T-helper 1 cell treated with Interleukin-12 subunit alpha and Interleukin-12 subunit beta and Interleukin-4 antibody, amounts not matched to agents 30 μg/mL and 1 μg/mL, for 36 hours (primary cell): ENCODE results near the gene TNNI3K.
A peak's percentile ranks its signal among the peaks of the same experiment; 100 is the strongest.

Experiments used
- H3K27ac Mint-ChIP-seq: one replicate; pipeline ENCODE4 v1.8.0; 2021; ENCODE audit warnings: mild to moderate bottlenecking, mixed read lengths
- H3K27me3 Mint-ChIP-seq: one replicate; pipeline ENCODE4 v1.8.0; 2021; ENCODE audit warnings: low read depth, mixed read lengths
- H3K36me3 Mint-ChIP-seq: one replicate; pipeline ENCODE4 v1.8.0; 2021; ENCODE audit warnings: low read depth, mixed read lengths
- H3K4me1 Mint-ChIP-seq: one replicate; pipeline ENCODE4 v1.8.0; 2021; ENCODE audit warnings: low read depth, mixed read lengths
- H3K4me3 Mint-ChIP-seq: one replicate; pipeline ENCODE4 v1.8.0; 2021; ENCODE audit warnings: mild to moderate bottlenecking, moderate library complexity, mixed read lengths
- H3K9me3 Mint-ChIP-seq: one replicate; pipeline ENCODE4 v1.8.0; 2021; ENCODE audit warnings: mixed read lengths

The TNNI3K gene

DNA sequence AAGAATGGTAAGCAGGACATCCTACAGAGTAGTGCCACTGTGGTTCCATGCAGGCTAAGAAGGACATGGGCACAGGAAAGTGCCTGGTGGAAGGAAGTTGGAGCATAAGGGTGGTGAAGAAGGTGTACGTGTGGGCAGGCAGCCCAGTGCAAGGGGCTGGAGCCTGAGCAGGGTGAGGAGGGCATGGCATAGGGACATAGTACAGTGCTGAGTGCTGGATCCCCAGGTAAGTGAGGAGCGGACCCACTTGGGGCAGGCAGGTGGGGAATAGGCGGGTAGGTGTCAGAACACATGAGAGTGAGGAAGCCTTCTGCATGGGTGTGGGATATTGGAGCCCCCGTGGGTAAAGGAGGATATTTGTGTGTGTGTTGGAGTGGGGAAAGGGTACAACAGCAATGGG, 292.9 kb downstream of the TNNI3K start:
- no peaks in the 10 kb centered on the region for H3K36me3 Mint-ChIP-seq

GRCh38 chr1:74530892-74531291, 295.7 kb downstream of the TNNI3K start:
- H3K27me3 Mint-ChIP-seq = no peaks in the 10 kb centered on the region
- no peaks in the 10 kb centered on the region for H3K4me1 Mint-ChIP-seq
- H3K4me3 Mint-ChIP-seq = no peak overlapping the region
- no peaks in the 10 kb centered on the region for H3K36me3 Mint-ChIP-seq
- no peak overlapping the region for H3K27ac Mint-ChIP-seq
- H3K9me3 Mint-ChIP-seq = no peaks in the 10 kb centered on the region

More for the DNA sequence above, 292.9 kb downstream of the TNNI3K start:
- H3K4me1 Mint-ChIP-seq = no peaks in the 10 kb centered on the region
- peaks cover 3% of the 10 kb centered on the region for H3K27me3 Mint-ChIP-seq
- H3K9me3 Mint-ChIP-seq = no peaks in the 10 kb centered on the region
- H3K4me3 Mint-ChIP-seq = no peak overlapping the region
- no peak overlapping the region for H3K27ac Mint-ChIP-seq

GRCh38 chr1:74531796-74532195, 296.6 kb downstream of the TNNI3K start:
- H3K27ac Mint-ChIP-seq = no peak overlapping the region
- H3K4me1 Mint-ChIP-seq = no peaks in the 10 kb centered on the region
- no peaks in the 10 kb centered on the region for H3K9me3 Mint-ChIP-seq
- H3K4me3 Mint-ChIP-seq = no peak overlapping the region
- no peaks in the 10 kb centered on the region for H3K27me3 Mint-ChIP-seq
- no peaks in the 10 kb centered on the region for H3K36me3 Mint-ChIP-seq

GRCh38 chr1:74534241-74534640, 299.1 kb downstream of the TNNI3K start:
- Mint-ChIP-seq H3K36me3 (no peaks in the 10 kb centered on the region), H3K4me3 (no peak overlapping the region), H3K9me3 (no peaks in the 10 kb centered on the region), H3K4me1 (no peaks in the 10 kb centered on the region), H3K27ac (no peak overlapping the region), H3K27me3 (no peaks in the 10 kb centered on the region)

DNA sequence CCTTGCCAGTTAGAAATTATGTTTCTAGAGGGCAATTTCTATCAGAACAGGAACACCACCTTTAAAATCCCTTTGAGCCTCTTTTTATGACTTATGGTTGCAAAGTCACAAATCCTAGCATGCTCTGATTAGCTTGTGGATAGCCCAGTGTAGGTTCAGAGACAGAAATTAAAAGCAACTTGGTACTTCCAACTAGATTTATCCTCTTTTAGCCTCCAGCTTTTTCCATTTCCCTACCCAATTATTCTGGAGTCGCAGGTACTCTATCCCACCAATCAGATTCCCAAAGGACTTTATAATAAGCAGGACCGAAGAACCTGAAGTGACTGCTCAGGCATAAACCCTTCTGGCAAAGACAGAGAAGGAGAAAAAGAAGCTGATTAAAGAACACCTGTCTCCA, 310.6 kb downstream of the TNNI3K start:
- H3K27ac Mint-ChIP-seq = no peak overlapping the region
- H3K4me1 Mint-ChIP-seq = no peaks in the 10 kb centered on the region
- H3K36me3 Mint-ChIP-seq = no peaks in the 10 kb centered on the region
- no peaks in the 10 kb centered on the region for H3K27me3 Mint-ChIP-seq
- H3K9me3 Mint-ChIP-seq = no peaks in the 10 kb centered on the region
- H3K4me3 Mint-ChIP-seq = no peak overlapping the region

DNA sequence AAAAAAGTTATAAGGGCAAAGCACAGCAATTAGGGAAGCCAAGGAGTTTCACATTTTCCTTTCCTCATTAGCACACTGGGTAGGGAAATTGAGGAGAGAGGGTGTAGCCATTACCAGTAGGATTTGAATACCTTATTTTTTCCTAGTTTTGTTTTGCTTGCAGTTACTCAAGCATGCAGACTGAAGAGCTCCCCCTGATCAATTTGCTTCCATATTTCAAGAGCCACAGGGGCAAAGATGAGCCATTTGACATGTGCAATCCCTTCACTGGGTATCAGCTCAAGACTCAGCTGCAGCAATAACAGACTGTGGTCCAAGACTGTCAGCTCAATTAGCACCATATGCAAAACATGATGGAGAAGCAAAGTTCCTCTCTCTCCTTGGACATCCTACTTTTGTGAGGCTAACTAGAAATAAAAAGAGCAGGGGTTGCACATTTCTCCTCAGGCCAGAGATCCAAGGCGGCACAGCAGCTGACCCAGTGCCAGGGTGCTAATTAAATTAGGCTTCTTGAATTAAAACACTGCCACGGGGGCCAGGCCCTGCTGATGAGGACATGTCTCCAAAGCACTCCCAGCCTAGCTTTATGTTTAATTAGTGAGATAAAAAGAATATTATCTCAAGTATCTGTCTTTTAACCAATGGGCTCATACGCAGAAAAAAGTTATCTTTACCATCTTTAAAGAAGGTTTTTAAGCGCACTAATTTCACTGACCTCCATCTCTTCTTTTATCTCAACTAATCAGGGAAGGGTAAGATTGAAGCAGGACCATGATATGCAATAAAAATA, 314.0 kb downstream of the TNNI3K start:
- Mint-ChIP-seq H3K4me1 (no peaks in the 10 kb centered on the region), H3K9me3 (no peaks in the 10 kb centered on the region), H3K36me3 (no peaks in the 10 kb centered on the region), H3K4me3 (no peak overlapping the region), H3K27ac (no peak overlapping the region), H3K27me3 (no peaks in the 10 kb centered on the region)

- no peaks in the 10 kb centered on the region for H3K36me3 Mint-ChIP-seq
- H3K27me3 Mint-ChIP-seq = no peaks in the 10 kb centered on the region
- H3K9me3 Mint-ChIP-seq = no peaks in the 10 kb centered on the region
- no peak overlapping the region for H3K27ac Mint-ChIP-seq
- no peak overlapping the region for H3K4me3 Mint-ChIP-seq
- H3K4me1 Mint-ChIP-seq = no peaks in the 10 kb centered on the region
These were observed 314.7 kb downstream of the TNNI3K start for GRCh38 chr1:74549932-74550331.

- H3K4me1 Mint-ChIP-seq = no peaks in the 10 kb centered on the region
- no peak overlapping the region for H3K27ac Mint-ChIP-seq
- no peaks in the 10 kb centered on the region for H3K27me3 Mint-ChIP-seq
- no peak overlapping the region for H3K4me3 Mint-ChIP-seq
- no peaks in the 10 kb centered on the region for H3K36me3 Mint-ChIP-seq
- H3K9me3 Mint-ChIP-seq = no peaks in the 10 kb centered on the region
These were observed 335.8 kb downstream of the TNNI3K start for GRCh38 chr1:74570797-74571492.

DNA sequence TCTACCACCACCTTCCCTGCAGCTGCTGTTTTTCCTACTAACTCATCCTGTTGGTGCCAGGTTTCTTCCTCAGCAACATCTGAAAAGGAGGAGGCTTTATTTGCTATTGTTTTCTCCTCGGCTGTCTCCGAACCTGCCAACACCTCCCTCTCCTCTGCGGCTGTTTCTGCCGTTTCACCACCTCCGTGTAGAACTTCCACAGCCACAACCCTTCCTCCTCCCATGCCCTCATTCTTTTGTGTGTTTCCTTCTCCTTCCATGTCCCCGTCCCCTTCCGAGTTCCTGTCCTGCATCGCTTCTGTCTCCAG, 336.3 kb downstream of the TNNI3K start:
- no peaks in the 10 kb centered on the region for H3K27me3 Mint-ChIP-seq
- no peaks in the 10 kb centered on the region for H3K4me1 Mint-ChIP-seq
- no peaks in the 10 kb centered on the region for H3K9me3 Mint-ChIP-seq
- H3K4me3 Mint-ChIP-seq = no peak overlapping the region
- no peak overlapping the region for H3K27ac Mint-ChIP-seq
- no peaks in the 10 kb centered on the region for H3K36me3 Mint-ChIP-seq

GRCh38 chr1:74571891-74572290, 336.7 kb downstream of the TNNI3K start:
- no peaks in the 10 kb centered on the region for H3K27me3 Mint-ChIP-seq
- no peaks in the 10 kb centered on the region for H3K4me1 Mint-ChIP-seq
- H3K9me3 Mint-ChIP-seq = no peaks in the 10 kb centered on the region
- no peak overlapping the region for H3K4me3 Mint-ChIP-seq
- no peaks in the 10 kb centered on the region for H3K36me3 Mint-ChIP-seq
- H3K27ac Mint-ChIP-seq = no peak overlapping the region

GRCh38 chr1:74578101-74578500, 342.9 kb downstream of the TNNI3K start:
- Mint-ChIP-seq H3K4me3 (no peak overlapping the region), H3K36me3 (no peaks in the 10 kb centered on the region), H3K4me1 (peaks cover 1% of the 10 kb centered on the region), H3K9me3 (no peaks in the 10 kb centered on the region), H3K27me3 (no peaks in the 10 kb centered on the region), H3K27ac (no peak overlapping the region)

GRCh38 chr1:74579425-74579824, 344.2 kb downstream of the TNNI3K start:
- no peaks in the 10 kb centered on the region for H3K9me3 Mint-ChIP-seq
- no peak overlapping the region for H3K4me3 Mint-ChIP-seq
- no peaks in the 10 kb centered on the region for H3K36me3 Mint-ChIP-seq
- H3K4me1 Mint-ChIP-seq = peaks cover 1% of the 10 kb centered on the region
- H3K27ac Mint-ChIP-seq = no peak overlapping the region
- no peaks in the 10 kb centered on the region for H3K27me3 Mint-ChIP-seq

DNA sequence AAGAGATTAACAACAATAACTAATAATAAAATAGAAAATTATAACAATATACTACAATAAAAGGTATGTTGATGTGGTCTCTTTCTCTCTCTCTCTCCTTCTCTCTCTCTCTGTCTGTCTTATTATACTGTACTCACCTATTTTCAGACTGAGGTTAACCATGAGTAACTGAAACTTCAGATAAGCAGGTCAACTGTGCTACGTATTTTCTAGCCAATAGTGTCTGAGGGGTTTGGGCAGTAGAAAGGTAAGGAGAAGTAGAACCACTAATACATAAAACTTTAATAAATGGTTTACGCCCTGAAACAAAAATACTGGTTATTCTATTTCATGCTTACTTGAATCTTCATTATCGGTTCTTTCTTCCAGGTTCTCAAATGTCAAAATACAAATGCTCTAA, 348.2 kb downstream of the TNNI3K start:
- Mint-ChIP-seq H3K4me1 (peaks cover 1% of the 10 kb centered on the region), H3K27me3 (no peaks in the 10 kb centered on the region), H3K9me3 (no peaks in the 10 kb centered on the region), H3K4me3 (no peak overlapping the region), H3K27ac (no peak overlapping the region), H3K36me3 (no peaks in the 10 kb centered on the region)

DNA sequence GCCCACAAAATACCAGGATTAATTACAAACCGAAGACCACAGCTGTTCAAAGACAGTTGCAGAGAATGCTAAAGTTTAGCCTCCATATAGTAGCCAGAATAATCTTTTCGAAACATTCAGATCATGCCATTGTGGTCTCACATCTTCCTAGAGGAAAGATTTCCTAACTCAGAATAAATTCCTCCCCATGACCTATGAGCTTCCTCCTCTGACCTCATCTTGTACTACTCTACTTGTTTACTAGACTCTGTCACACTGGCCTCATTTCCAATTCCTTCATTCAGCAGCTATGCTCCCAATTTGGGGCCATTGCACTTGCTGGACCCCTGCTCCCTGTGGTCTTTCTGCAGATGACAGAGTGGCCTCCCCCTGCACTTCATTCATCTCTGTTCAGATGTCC, 349.0 kb downstream of the TNNI3K start:
- no peak overlapping the region for H3K27ac Mint-ChIP-seq
- no peaks in the 10 kb centered on the region for H3K27me3 Mint-ChIP-seq
- no peak overlapping the region for H3K4me3 Mint-ChIP-seq
- H3K4me1 Mint-ChIP-seq = peaks cover 1% of the 10 kb centered on the region
- H3K36me3 Mint-ChIP-seq = no peaks in the 10 kb centered on the region
- no peaks in the 10 kb centered on the region for H3K9me3 Mint-ChIP-seq

DNA sequence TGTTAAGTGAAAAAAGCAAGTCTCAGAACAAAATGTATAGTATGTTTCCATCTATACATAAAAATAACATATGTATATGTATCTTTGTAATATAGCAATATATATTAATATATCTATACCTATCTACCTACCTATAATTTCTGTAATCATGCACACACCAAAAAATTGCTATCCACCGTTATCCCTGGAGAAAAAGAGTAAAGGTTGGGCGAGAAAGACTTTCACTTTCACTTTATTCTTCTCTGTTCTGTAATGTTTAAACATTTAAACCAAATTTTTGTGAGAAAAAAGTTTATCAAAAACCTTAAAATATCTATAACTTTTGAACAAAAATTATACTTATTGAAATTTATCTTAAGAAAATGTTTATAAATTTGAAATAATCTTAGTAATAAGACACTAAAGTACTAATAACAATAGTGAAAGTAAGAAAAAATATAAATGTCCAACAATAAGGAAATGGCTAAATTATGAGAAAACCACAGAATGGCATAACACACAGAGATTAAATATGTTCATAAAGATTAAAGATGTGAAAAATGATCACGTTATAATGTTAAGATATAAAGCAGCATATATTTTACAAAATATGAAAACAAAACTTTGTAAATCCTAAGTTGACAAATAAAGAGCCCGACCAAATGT, 351.2 kb downstream of the TNNI3K start:
- H3K27ac Mint-ChIP-seq = no peak overlapping the region
- peak overlapping the region; percentile 12 for H3K4me3 Mint-ChIP-seq
- H3K36me3 Mint-ChIP-seq = no peaks in the 10 kb centered on the region
- H3K4me1 Mint-ChIP-seq = no peaks in the 10 kb centered on the region
- H3K27me3 Mint-ChIP-seq = no peaks in the 10 kb centered on the region
- no peaks in the 10 kb centered on the region for H3K9me3 Mint-ChIP-seq
